ENCODE data around the gene TTLL7.

TTLL7 gene

DNA sequence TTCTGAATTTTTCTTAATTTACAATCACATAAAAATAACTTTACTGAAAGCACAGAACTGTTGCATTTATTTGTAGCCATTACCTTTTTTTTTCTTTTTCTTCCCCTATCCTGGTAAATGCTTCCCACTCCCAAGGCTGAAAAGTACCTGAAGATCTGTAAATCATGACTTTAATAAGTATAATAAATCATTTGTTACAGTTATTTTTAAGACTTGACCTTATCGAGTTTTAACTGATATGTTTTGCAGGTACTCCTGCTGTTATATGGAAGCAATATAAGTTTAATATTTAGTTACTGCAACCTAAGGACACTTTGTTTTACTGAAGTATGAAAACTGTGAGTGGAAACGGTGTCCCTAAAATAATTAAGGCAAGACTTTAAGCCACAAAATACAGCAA lies 142.6 kb downstream of the TTLL7 start:
- DNase-seq (ENCODE audit: extremely low read depth, insufficient read length): no peak
- H3K36me3 ChIP-seq (ENCODE audit: control insufficient read depth, insufficient read depth, low read length): no peaks in the 10 kb centered on the region
- H3K4me3 ChIP-seq (replicated peaks; ENCODE audit: low read depth, low read length): no peak overlapping the region
- TF ChIP-seq, protein P1, sequence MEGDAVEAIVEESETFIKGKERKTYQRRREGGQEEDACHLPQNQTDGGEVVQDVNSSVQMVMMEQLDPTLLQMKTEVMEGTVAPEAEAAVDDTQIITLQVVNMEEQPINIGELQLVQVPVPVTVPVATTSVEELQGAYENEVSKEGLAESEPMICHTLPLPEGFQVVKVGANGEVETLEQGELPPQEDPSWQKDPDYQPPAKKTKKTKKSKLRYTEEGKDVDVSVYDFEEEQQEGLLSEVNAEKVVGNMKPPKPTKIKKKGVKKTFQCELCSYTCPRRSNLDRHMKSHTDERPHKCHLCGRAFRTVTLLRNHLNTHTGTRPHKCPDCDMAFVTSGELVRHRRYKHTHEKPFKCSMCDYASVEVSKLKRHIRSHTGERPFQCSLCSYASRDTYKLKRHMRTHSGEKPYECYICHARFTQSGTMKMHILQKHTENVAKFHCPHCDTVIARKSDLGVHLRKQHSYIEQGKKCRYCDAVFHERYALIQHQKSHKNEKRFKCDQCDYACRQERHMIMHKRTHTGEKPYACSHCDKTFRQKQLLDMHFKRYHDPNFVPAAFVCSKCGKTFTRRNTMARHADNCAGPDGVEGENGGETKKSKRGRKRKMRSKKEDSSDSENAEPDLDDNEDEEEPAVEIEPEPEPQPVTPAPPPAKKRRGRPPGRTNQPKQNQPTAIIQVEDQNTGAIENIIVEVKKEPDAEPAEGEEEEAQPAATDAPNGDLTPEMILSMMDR (IDR thresholded peaks at IDR 0.05; ENCODE audit: insufficient read depth, low read length, poor library complexity, severe bottlenecking): no peak
- no peaks in the 10 kb centered on the region for H3K27me3 ChIP-seq (replicated peaks; ENCODE audit: control insufficient read depth, insufficient read depth, low read length)

DNA sequence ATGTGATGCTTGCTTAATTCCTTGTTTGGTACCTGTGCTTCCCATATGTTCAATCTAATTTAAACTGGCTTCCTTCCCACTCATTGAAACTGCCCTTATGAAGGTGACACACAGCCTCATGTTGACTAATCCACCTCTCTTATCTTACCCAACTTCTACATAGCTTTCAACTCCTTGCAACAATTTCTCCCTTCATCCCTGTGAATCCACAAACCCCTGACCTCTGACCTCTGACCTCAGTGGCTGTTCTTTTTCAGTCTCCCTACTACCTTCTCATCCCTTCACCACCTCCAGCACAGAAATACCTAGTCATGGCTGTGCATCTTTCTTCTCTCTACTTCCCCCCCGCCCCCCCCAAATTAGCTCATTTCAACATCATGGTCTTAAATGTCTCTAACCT lies 144.5 kb downstream of the TTLL7 start:
- no peak for DNase-seq (ENCODE audit: extremely low read depth, insufficient read length)
- Histone ChIP-seq H3K4me3 (replicated peaks; ENCODE audit: low read depth, low read length) (no peak overlapping the region), H3K27me3 (replicated peaks; ENCODE audit: control insufficient read depth, insufficient read depth, low read length) (no peaks in the 10 kb centered on the region), H3K36me3 (ENCODE audit: control insufficient read depth, insufficient read depth, low read length) (no peaks in the 10 kb centered on the region)
- TF ChIP-seq, protein P1 (IDR thresholded peaks at IDR 0.05; ENCODE audit: insufficient read depth, low read length, poor library complexity, severe bottlenecking): no peak

DNA sequence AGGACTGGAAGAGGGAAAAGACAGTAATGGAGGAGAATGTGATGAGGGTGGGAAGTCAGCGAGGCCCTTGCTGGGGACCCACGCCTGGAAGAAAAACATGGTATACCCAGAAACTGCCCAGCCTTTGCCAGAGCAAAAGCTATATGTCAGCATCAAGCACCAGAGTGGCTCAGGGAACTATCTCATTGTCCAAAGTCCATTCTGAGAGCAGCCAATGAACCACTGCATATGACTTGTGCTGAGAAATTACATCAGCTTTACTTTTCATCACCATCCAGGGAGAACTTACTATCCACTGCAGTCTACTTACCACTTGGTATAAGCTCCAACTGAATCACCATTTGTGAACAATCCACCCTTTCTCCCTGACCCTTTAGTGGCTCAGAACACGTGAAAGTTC lies 148.1 kb downstream of the TTLL7 start:
- DNase-seq (ENCODE audit: extremely low read depth, insufficient read length): no peak
- Histone ChIP-seq H3K27me3 (replicated peaks; ENCODE audit: control insufficient read depth, insufficient read depth, low read length) (no peaks in the 10 kb centered on the region), H3K4me3 (replicated peaks; ENCODE audit: low read depth, low read length) (no peak overlapping the region), H3K36me3 (ENCODE audit: control insufficient read depth, insufficient read depth, low read length) (no peaks in the 10 kb centered on the region)
- TF ChIP-seq, protein P1 (IDR thresholded peaks at IDR 0.05; ENCODE audit: insufficient read depth, low read length, poor library complexity, severe bottlenecking): no peak

DNA sequence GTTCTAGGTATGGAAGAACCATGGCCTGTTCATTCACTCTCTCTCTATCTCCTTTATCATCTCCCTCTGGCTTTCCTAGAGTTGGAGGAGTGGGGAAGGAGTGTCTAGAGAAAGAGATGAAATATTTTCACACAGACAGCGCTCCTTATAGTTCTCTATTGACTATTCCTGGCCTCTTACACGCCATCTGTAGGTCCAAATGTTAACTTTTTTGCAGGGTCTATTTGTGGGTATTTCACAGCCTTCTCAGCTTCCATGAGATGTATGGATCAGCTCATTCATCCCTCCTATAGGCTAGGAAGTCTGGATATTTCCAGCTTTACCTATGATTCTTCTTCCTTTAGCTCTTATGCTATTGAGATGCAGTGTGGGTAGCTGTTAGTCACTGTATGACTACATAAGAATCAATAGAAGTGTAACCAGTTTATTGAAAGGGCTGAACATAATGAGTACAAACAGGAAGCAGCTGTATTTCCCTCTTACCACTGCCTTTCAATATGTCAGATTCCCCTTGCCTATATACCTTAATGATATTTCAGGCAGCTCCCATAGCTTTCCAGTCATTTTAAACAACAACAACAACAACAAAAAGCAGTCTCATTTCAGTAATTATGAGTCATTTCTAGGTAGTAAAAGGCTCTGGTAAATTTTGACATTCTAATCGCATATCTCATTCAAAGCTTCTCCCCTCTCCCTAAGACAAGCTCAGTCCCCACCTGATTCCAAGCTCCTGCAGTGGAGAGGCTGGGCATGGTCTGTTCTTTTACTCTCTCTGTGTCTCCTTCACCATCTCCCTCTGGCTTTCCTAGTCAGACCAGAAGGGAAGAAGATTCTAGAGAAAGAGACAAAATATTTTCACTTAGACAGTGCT lies 149.5 kb downstream of the TTLL7 start:
- Histone ChIP-seq H3K27me3 (replicated peaks; ENCODE audit: control insufficient read depth, insufficient read depth, low read length) (no peaks in the 10 kb centered on the region), H3K36me3 (ENCODE audit: control insufficient read depth, insufficient read depth, low read length) (no peaks in the 10 kb centered on the region), H3K4me3 (replicated peaks; ENCODE audit: low read depth, low read length) (no peak overlapping the region)
- DNase-seq (ENCODE audit: extremely low read depth, insufficient read length): peak; percentile 19
- TF ChIP-seq, protein P1 (IDR thresholded peaks at IDR 0.05; ENCODE audit: insufficient read depth, low read length, poor library complexity, severe bottlenecking): no peak

DNA sequence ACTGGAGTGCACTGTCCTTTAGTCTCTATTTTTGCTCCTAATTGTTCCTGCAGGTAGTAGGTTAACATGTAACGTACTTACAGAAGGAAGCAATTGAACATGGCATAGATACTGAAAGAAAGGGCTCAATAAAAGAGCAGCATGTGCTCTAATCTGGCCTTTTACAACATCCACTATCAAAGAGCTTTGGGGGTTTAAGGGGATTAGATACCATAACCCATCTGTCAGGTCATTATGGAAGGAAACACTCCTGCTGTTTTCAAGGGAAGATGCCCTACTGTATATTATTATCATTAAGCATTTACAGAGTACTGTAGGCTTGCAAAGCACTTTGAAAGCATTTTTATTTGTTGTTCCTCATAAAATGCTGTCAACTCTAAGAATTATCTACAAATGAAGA lies 152.8 kb downstream of the TTLL7 start:
- no peak for DNase-seq (ENCODE audit: extremely low read depth, insufficient read length)
- TF ChIP-seq, protein P1 (IDR thresholded peaks at IDR 0.05; ENCODE audit: insufficient read depth, low read length, poor library complexity, severe bottlenecking): no peak
- H3K4me3 ChIP-seq (replicated peaks; ENCODE audit: low read depth, low read length): no peak overlapping the region
- no peaks in the 10 kb centered on the region for H3K27me3 ChIP-seq (replicated peaks; ENCODE audit: control insufficient read depth, insufficient read depth, low read length)
- no peaks in the 10 kb centered on the region for H3K36me3 ChIP-seq (ENCODE audit: control insufficient read depth, insufficient read depth, low read length)
